Activated CD4-positive, alpha-beta T cell treated with anti-CD3 and anti-CD28 coated beads, Interleukin-2, amount 10 ng/mL, durations not matched to agents 24 days and 14 days (primary cell): ENCODE measurements around the gene HDDC3. TPM values are rescaled to one million over a fixed set of nuclear protein-coding genes. Genes with fewer than 3 reads are reported as not detected.
A peak's percentile ranks its signal among the peaks of the same experiment; 100 is the strongest.

Experiments
- DNase-seq: peaks from one replicate; pipeline ENCODE4 v3.0.0; 2022
- H3K27ac Mint-ChIP-seq: one replicate; pipeline ENCODE4 v1.8.0; 2022; ENCODE audit warnings: mild to moderate bottlenecking, mixed read lengths
- H3K27me3 Mint-ChIP-seq: one replicate; pipeline ENCODE4 v1.8.0; 2022; ENCODE audit warnings: mixed read lengths
- H3K36me3 Mint-ChIP-seq: one replicate; pipeline ENCODE4 v1.8.0; 2022; ENCODE audit warnings: low read depth, mild to moderate bottlenecking, mixed read lengths
- H3K4me1 Mint-ChIP-seq: one replicate; pipeline ENCODE4 v1.8.0; 2021; ENCODE audit warnings: mixed read lengths
- H3K4me3 Mint-ChIP-seq: one replicate; pipeline ENCODE4 v1.8.0; 2022; ENCODE audit warnings: mild to moderate bottlenecking, moderate library complexity, mixed read lengths
- H3K9me3 Mint-ChIP-seq: one replicate; pipeline ENCODE4 v1.8.0; 2021; ENCODE audit warnings: mixed read lengths
- intact Hi-C: fragments of 100-400 bp; cut with micrococcal nuclease; formaldehyde crosslinking; loops from one replicate; pipeline ENCODE4 v1.15.1; 2023
- total RNA-seq: library from RNA; stranded (reverse); gene quantifications from 2 replicates; pipeline ENCODE4 v1.2.3, GENCODE V29; 2022

The HDDC3 gene
- 36.3 and 39.9 TPM in 2 replicates for total RNA-seq

- H3K4me1 Mint-ChIP-seq = peaks cover 49% of the 10 kb centered on the region
- H3K9me3 Mint-ChIP-seq = no peaks in the 10 kb centered on the region
- intact Hi-C loops = loop anchor here (1.0 to 10.0 kb wide), 7 partner anchors 60 to 1597 kb away; partner anchors contain the start of genes CIB1, IQGAP1, POLG and PRC1
- peak; percentile 98 for DNase-seq
- H3K27ac Mint-ChIP-seq = peak within 1 kb of the TSS; percentile 99
- H3K4me3 Mint-ChIP-seq = peak within 1 kb of the TSS; percentile 99
- peaks cover 13% of the 10 kb centered on the region for H3K36me3 Mint-ChIP-seq
- no peaks in the 10 kb centered on the region for H3K27me3 Mint-ChIP-seq
Measured at GRCh38 chr15:90931828-90932659, at the start of gene HDDC3. HDDC3 (minus strand) TSS chr15:90932549; CDS start chr15:90932540, 9 bp downstream.

- Mint-ChIP-seq H3K27ac (peak overlapping the region; percentile 80), H3K4me3 (no peak overlapping the region), H3K27me3 (no peaks in the 10 kb centered on the region), H3K4me1 (peaks cover 28% of the 10 kb centered on the region), H3K36me3 (peaks cover 67% of the 10 kb centered on the region), H3K9me3 (no peaks in the 10 kb centered on the region)
- intact Hi-C loops = no loop called here
- DNase-seq = no peak
Measured at GRCh38 chr15:90982135-90982534, 49.8 kb upstream of the HDDC3 start.

- Mint-ChIP-seq H3K4me3 (no peak overlapping the region), H3K9me3 (no peaks in the 10 kb centered on the region), H3K27ac (peak overlapping the region; percentile 80), H3K4me1 (peaks cover 26% of the 10 kb centered on the region), H3K27me3 (no peaks in the 10 kb centered on the region), H3K36me3 (peaks cover 67% of the 10 kb centered on the region)
- intact Hi-C loops = no loop called here
- no peak for DNase-seq
Measured at GRCh38 chr15:90981681-90982080, 49.3 kb upstream of the HDDC3 start.

- DNase-seq = no peak
- no peaks in the 10 kb centered on the region for H3K27me3 Mint-ChIP-seq
- no peak overlapping the region for H3K4me3 Mint-ChIP-seq
- H3K27ac Mint-ChIP-seq = peak overlapping the region; percentile 25
- intact Hi-C loops = no loop called here
- H3K9me3 Mint-ChIP-seq = no peaks in the 10 kb centered on the region
- H3K36me3 Mint-ChIP-seq = peaks cover 75% of the 10 kb centered on the region
- H3K4me1 Mint-ChIP-seq = peaks cover 21% of the 10 kb centered on the region
Measured at GRCh38 chr15:90979582-90979981, 47.2 kb upstream of the HDDC3 start.

- Mint-ChIP-seq H3K27ac (no peak overlapping the region), H3K27me3 (no peaks in the 10 kb centered on the region), H3K36me3 (peaks cover 58% of the 10 kb centered on the region), H3K4me3 (no peak overlapping the region), H3K4me1 (no peaks in the 10 kb centered on the region), H3K9me3 (no peaks in the 10 kb centered on the region)
- DNase-seq = no peak
- intact Hi-C loops = no loop called here
Measured at GRCh38 chr15:90974216-90974615, 41.9 kb upstream of the HDDC3 start.

- peaks cover 63% of the 10 kb centered on the region for H3K36me3 Mint-ChIP-seq
- H3K4me1 Mint-ChIP-seq = no peaks in the 10 kb centered on the region
- H3K4me3 Mint-ChIP-seq = no peak overlapping the region
- no peaks in the 10 kb centered on the region for H3K9me3 Mint-ChIP-seq
- no peak for DNase-seq
- no peak overlapping the region for H3K27ac Mint-ChIP-seq
- intact Hi-C loops = no loop called here
- H3K27me3 Mint-ChIP-seq = no peaks in the 10 kb centered on the region
Measured at GRCh38 chr15:90972133-90972532, 39.8 kb upstream of the HDDC3 start.

GRCh38 chr15:90970274-90970673 is 37.9 kb upstream of the HDDC3 start:
- peaks cover 64% of the 10 kb centered on the region for H3K36me3 Mint-ChIP-seq
- H3K4me3 Mint-ChIP-seq = no peak overlapping the region
- intact Hi-C loops = no loop called here
- H3K27me3 Mint-ChIP-seq = no peaks in the 10 kb centered on the region
- H3K9me3 Mint-ChIP-seq = no peaks in the 10 kb centered on the region
- DNase-seq = no peak
- no peaks in the 10 kb centered on the region for H3K4me1 Mint-ChIP-seq
- H3K27ac Mint-ChIP-seq = no peak overlapping the region

- no peak overlapping the region for H3K4me3 Mint-ChIP-seq
- peaks cover under 1% of the 10 kb centered on the region for H3K4me1 Mint-ChIP-seq
- DNase-seq = no peak
- no peaks in the 10 kb centered on the region for H3K9me3 Mint-ChIP-seq
- no peaks in the 10 kb centered on the region for H3K27me3 Mint-ChIP-seq
- intact Hi-C loops = no loop called here
- peaks cover 60% of the 10 kb centered on the region for H3K36me3 Mint-ChIP-seq
- no peak overlapping the region for H3K27ac Mint-ChIP-seq
Measured at GRCh38 chr15:90968434-90968833, 36.1 kb upstream of the HDDC3 start.

- Mint-ChIP-seq H3K4me1 (peaks cover 5% of the 10 kb centered on the region), H3K27ac (no peak overlapping the region), H3K4me3 (no peak overlapping the region), H3K36me3 (peaks cover 60% of the 10 kb centered on the region), H3K27me3 (no peaks in the 10 kb centered on the region), H3K9me3 (no peaks in the 10 kb centered on the region)
- DNase-seq = no peak
- intact Hi-C loops = no loop called here
Measured at GRCh38 chr15:90967206-90967605, 34.9 kb upstream of the HDDC3 start.

GRCh38 chr15:90966262-90966661 is 33.9 kb upstream of the HDDC3 start:
- H3K4me3 Mint-ChIP-seq = no peak overlapping the region
- no peaks in the 10 kb centered on the region for H3K27me3 Mint-ChIP-seq
- no peaks in the 10 kb centered on the region for H3K9me3 Mint-ChIP-seq
- intact Hi-C loops = no loop called here
- peaks cover 65% of the 10 kb centered on the region for H3K36me3 Mint-ChIP-seq
- no peak for DNase-seq
- H3K27ac Mint-ChIP-seq = no peak overlapping the region
- peaks cover 5% of the 10 kb centered on the region for H3K4me1 Mint-ChIP-seq

- H3K27ac Mint-ChIP-seq = no peak overlapping the region
Measured at GRCh38 chr15:90962021-90962420, 29.7 kb upstream of the HDDC3 start.

GRCh38 chr15:90960298-90961091 is 28.1 kb upstream of the HDDC3 start:
- peak overlapping the region; percentile 19 for H3K27ac Mint-ChIP-seq
- H3K36me3 Mint-ChIP-seq = peaks cover 47% of the 10 kb centered on the region
- no peaks in the 10 kb centered on the region for H3K27me3 Mint-ChIP-seq
- H3K9me3 Mint-ChIP-seq = no peaks in the 10 kb centered on the region
- intact Hi-C loops = no loop called here
- no peak for DNase-seq
- H3K4me1 Mint-ChIP-seq = peaks cover 15% of the 10 kb centered on the region
- no peak overlapping the region for H3K4me3 Mint-ChIP-seq

More at GRCh38 chr15:90962021-90962420, 29.7 kb upstream of the HDDC3 start:
- H3K4me3 Mint-ChIP-seq = no peak overlapping the region
- peaks cover 12% of the 10 kb centered on the region for H3K4me1 Mint-ChIP-seq
- peaks cover 55% of the 10 kb centered on the region for H3K36me3 Mint-ChIP-seq
- intact Hi-C loops = no loop called here
- no peaks in the 10 kb centered on the region for H3K27me3 Mint-ChIP-seq
- DNase-seq = no peak
- H3K9me3 Mint-ChIP-seq = no peaks in the 10 kb centered on the region

GRCh38 chr15:90959894-90960293 is 27.5 kb upstream of the HDDC3 start:
- H3K4me3 Mint-ChIP-seq = no peak overlapping the region
- H3K36me3 Mint-ChIP-seq = peaks cover 41% of the 10 kb centered on the region
- intact Hi-C loops = loop anchor here (1.0 to 5.0 kb wide), 2 partner anchors 58 to 312 kb away; no protein-coding TSS in a partner anchor

More at GRCh38 chr15:90959894-90960293, 27.5 kb upstream of the HDDC3 start:
- no peaks in the 10 kb centered on the region for H3K9me3 Mint-ChIP-seq
- H3K4me1 Mint-ChIP-seq = peaks cover 15% of the 10 kb centered on the region
- no peak for DNase-seq
- H3K27ac Mint-ChIP-seq = no peak overlapping the region
- no peaks in the 10 kb centered on the region for H3K27me3 Mint-ChIP-seq
